K562 (cell line): Measurements from ENCODE around the gene PSPH. TPM values are rescaled to one million over a fixed set of nuclear protein-coding genes. Genes with fewer than 3 reads are reported as not detected.

Experiments
- ATAC-seq: fragments of 200-7000 bp; cut with Tn5 transposase; 3 replicates; pipeline ENCODE4 v1.9.1; 2020; ENCODE audit warnings: moderate library complexity
- BruUV-seq: library from RNA; stranded (reverse); fragments of 400-500 nt; replicated peaks from 2 replicates; lab custom pipeline; 2021; lab: Mats Ljungman, UMichigan
- CTCF ChIA-PET: fragments of 300-600 bp; formaldehyde crosslinking; extraction: SDS; loops from one replicate; lab custom pipeline; 2021; ENCODE audit warnings: low intra/inter-chr PET ratio; lab: Yijun Ruan, JAX
- POLR2A ChIA-PET: fragments of 300-600, 350-650 bp; sonication (Branson Sonifier 250); formaldehyde crosslinking; extraction: SDS; loops from one replicate; lab custom pipeline; 2021; ENCODE audit warnings: antibody characterized with exemption, inconsistent platforms; lab: Yijun Ruan, JAX
- DNase-seq, 4 experiments: peaks; one replicate each; pipeline versions ENCODE4 v3.0.0 to v3.0.0-alpha.2; 2011 to 2018; ENCODE audit warnings: low spot score in 3 of 4, mixed read lengths in 3 of 4; ENCODE audit errors: extremely low read depth in 1 of 4
- FAIRE-seq: peaks from 2 replicates; lab custom pipeline; 2011; peaks lifted over from hg19 to GRCh38; lab: Jason Lieb, UNC
- H2AFZ ChIP-seq: 2 replicates; pipeline ENCODE4 v1.6.0; 2011; ENCODE audit warnings: low read depth, low read length, control low read depth, inconsistent platforms
- H3K27ac ChIP-seq: fragments of 200-600 bp; 3 replicates; pipeline ENCODE4 v1.8.0; 2011; ENCODE audit warnings: low read depth, mild to moderate bottlenecking, control low read depth, inconsistent platforms, low read length, moderate library complexity, mixed read lengths; ENCODE audit errors: extremely low read depth
- H3K27me3 ChIP-seq, 2 experiments: fragments of 300-600 bp in 1 of 2; 2 replicates in 1 of 2; 3 replicates in 1 of 2; pipeline versions ENCODE4 v1.6.0 to v1.8.0; 2011; ENCODE audit warnings: inconsistent platforms in 2 of 2, low read length in 2 of 2, mild to moderate bottlenecking in 1 of 2, mixed read lengths in 1 of 2, moderate library complexity in 1 of 2; ENCODE audit not compliant: control insufficient read depth in 2 of 2, insufficient read depth in 2 of 2
- H3K36me3 ChIP-seq: fragments of 300-600 bp; 3 replicates; pipeline ENCODE4 v1.8.0; 2011; ENCODE audit warnings: mild to moderate bottlenecking, low read length, inconsistent platforms; ENCODE audit not compliant: control insufficient read depth, insufficient read depth
- H3K4me1 ChIP-seq, 2 experiments: fragments of 200-600 bp in 1 of 2; replicated peaks in 1 of 2; 2 replicates in 1 of 2; 3 replicates in 1 of 2; pipeline versions ENCODE4 v1.5.1 to v1.8.0; 2011; ENCODE audit warnings: inconsistent platforms in 2 of 2, low read length in 2 of 2, mild to moderate bottlenecking in 1 of 2, mixed read lengths in 1 of 2, moderate library complexity in 1 of 2; ENCODE audit not compliant: control insufficient read depth in 2 of 2, insufficient read depth in 2 of 2
- H3K4me2 ChIP-seq: 2 replicates; pipeline ENCODE4 v1.6.1; 2011; ENCODE audit warnings: low read length, control low read depth, inconsistent platforms, mixed read lengths; ENCODE audit not compliant: insufficient read depth
- H3K4me3 ChIP-seq: fragments of 200-600 bp; sonication (generic), shearing (Covaris generic); 2 replicates; pipeline ENCODE4 v1.5.1; 2016; ENCODE audit warnings: control low read depth, inconsistent platforms
- H3K79me2 ChIP-seq: fragments of 200-600 bp; 3 replicates; pipeline ENCODE4 v1.8.0; 2011; ENCODE audit warnings: low read length, inconsistent platforms; ENCODE audit not compliant: control insufficient read depth, insufficient read depth
- H3K9ac ChIP-seq, 2 experiments: 2 replicates each; pipeline versions ENCODE4 v1.6.0 to v1.6.1; 2011; ENCODE audit warnings: low read depth in 2 of 2, low read length in 2 of 2, control low read depth in 1 of 2, inconsistent platforms in 1 of 2, mild to moderate bottlenecking in 1 of 2, mixed read lengths in 1 of 2; ENCODE audit not compliant: insufficient read depth in 1 of 2
- H3K9me1 ChIP-seq: one replicate; pipeline ENCODE4 v1.6.0; 2011; ENCODE audit warnings: inconsistent platforms, mild to moderate bottlenecking, low read length, moderate library complexity; ENCODE audit not compliant: control insufficient read depth, insufficient read depth
- H3K9me3 ChIP-seq: replicated peaks from 2 replicates; pipeline ENCODE4 v1.5.1; 2011; ENCODE audit warnings: low read depth, low read length, inconsistent platforms; ENCODE audit not compliant: control insufficient read depth, insufficient read depth
- H4K20me1 ChIP-seq: replicated peaks from 2 replicates; pipeline ENCODE4 v1.6.1; 2011; ENCODE audit warnings: low read length, inconsistent platforms, mixed read lengths; ENCODE audit not compliant: control insufficient read depth, insufficient read depth
- GABPB1 ChIP-seq: sonication (generic); formaldehyde crosslinking; IDR thresholded peaks from 2 replicates; pipeline ENCODE4 v1.8.0; 2022; ENCODE audit warnings: mild to moderate bottlenecking, missing genetic modification reagents
- HNRNPK ChIP-seq: fragments of 200-400 bp; formaldehyde crosslinking; IDR thresholded peaks from one replicate; pipeline ENCODE4 v1.6.1; 2018; ENCODE audit warnings: mild to moderate bottlenecking, low read depth, low read length; ENCODE audit not compliant: poor library complexity, severe bottlenecking
- PHB ChIP-seq: fragments of 250-450 bp; sonication (Bioruptor Pico); IDR thresholded peaks from 2 replicates; pipeline ENCODE4 v1.5.0; 2021
- PYGO2 ChIP-seq: fragments of 450-650 bp; IDR thresholded peaks from 2 replicates; pipeline ENCODE4 v1.6.1; 2016; ENCODE audit warnings: mild to moderate bottlenecking, missing genetic modification characterization, moderate library complexity, missing compliant biosample characterization
- SMARCB1 ChIP-seq: IDR thresholded peaks from 2 replicates; pipeline ENCODE4 v1.6.1; 2011; ENCODE audit warnings: improper control_type of control experiment, low read depth; ENCODE audit not compliant: insufficient read length
- TAL1 ChIP-seq: fragments of 450-650 bp; IDR thresholded peaks from 2 replicates; pipeline ENCODE4 v1.6.1; 2016; ENCODE audit warnings: mild to moderate bottlenecking
- TRIM24 ChIP-seq, 2 experiments: fragments of 450-650 bp; IDR thresholded peaks; 2 replicates each; pipeline ENCODE4 v1.6.1; 2016
- WGBS: fragments of 100-300 bp; shearing (Covaris generic); methylation state at CpG from one replicate; pipeline ENCODE4 v1.1.6; 2016; ENCODE audit warnings: low coverage, mixed read lengths; ENCODE audit not compliant: insufficient coverage; ENCODE audit errors: missing lambda C conversion rate; 5-methylcytosine and 5-hydroxymethylcytosine counted together
- in situ Hi-C: fragments of 300-500 bp; cut with MboI; formaldehyde crosslinking; loops from 4 replicates; pipeline ENCODE4 v1.15.0; 2018; ENCODE audit warnings: inconsistent platforms, mixed read lengths
- intact Hi-C: fragments of 100-400 bp; cut with micrococcal nuclease; formaldehyde crosslinking; loops from 2 replicates; pipeline ENCODE4 v1.14.2; 2022
- polyA plus RNA-seq, 8 experiments: library from polyadenylated mRNA; depleted of rRNA in 4 of 8; stranded (reverse) in 5 of 8; unstranded in 3 of 8; fragments of >200 nt; fragmentation: Nextera tagmentation in 2 of 8; fragmentation: Illumina TruSeq in 1 of 8; extraction: Ambion mirVana in 2 of 8; extraction: Trizol in 1 of 8; gene quantifications; 2 replicates each; pipeline versions ENCODE4 v1.2.1 to v1.2.3, GENCODE V29; 2011 to 2014; ENCODE audit warnings: inconsistent platforms in 1 of 8, missing spikeins in 1 of 8
- total RNA-seq, 7 experiments: library from RNA; depleted of rRNA in 6 of 7; stranded (reverse); fragments of >200 nt in 6 of 7; fragmentation: Illumina TruSeq in 2 of 7; extraction: Trizol in 2 of 7; gene quantifications; 2 replicates each; pipeline versions ENCODE4 v1.2.1 to v1.2.3, GENCODE V29; 2011 to 2021; ENCODE audit warnings: low replicate concordance in 1 of 7

The PSPH gene
- total and polyA plus RNA-seq, 9 of the 15 experiments (the other 6 are each of a cell fraction or from before 2014, with no cell fraction given): 6.3 to 46.8 (median 20.2) TPM

- TF ChIP-seq SMARCB1: no peak
Observed at GRCh38 chr7:55970978-55971377, 80.3 kb downstream of the PSPH start (continued).

GRCh38 chr7:55970561-55970960, 80.7 kb downstream of the PSPH start:
- FAIRE-seq: no peak
- peak; percentile 22; the same call in 1 of the 3 replicates for ATAC-seq
- Histone ChIP-seq H3K4me1 (peaks cover 2 to 4% of the 10 kb centered on the region in 2 experiments; a peak in 1 of 5 replicates), H3K27me3 (no peaks in the 10 kb centered on the region), H3K4me2 (no peak overlapping the region), H2AFZ (no peak overlapping the region), H3K79me2 (peaks cover 40% of the 10 kb centered on the region), H4K20me1 (no peaks in the 10 kb centered on the region), H3K9me3 (no peaks in the 10 kb centered on the region), H3K36me3 (peaks cover 16% of the 10 kb centered on the region), H3K4me3 (no peak overlapping the region), H3K9ac (peak overlapping the region in 1 of 2 experiments; percentile 17; a peak in 1 of 4 replicates), H3K27ac (no peak overlapping the region), H3K9me1 (no peaks in the 10 kb centered on the region)
- no peak for DNase-seq
- intact Hi-C loops: no loop called here
- in situ Hi-C loops: no loop called here
- CTCF ChIA-PET: no interaction called here
- POLR2A ChIA-PET: interaction anchor here (0.6 to 1.1 kb wide), 2 partner anchors 9 to 160 kb away, joined by 3 read pairs; no protein-coding TSS in a partner anchor
- 83% methylated on average over 7 of the region's 7 CpGs for WGBS
- BruUV-seq: no TSS peak
- TF ChIP-seq PHB (CRISPR knock-in tag) (no peak), TRIM24 (IDR thresholded peaks at IDR 0.05) (no peak), PYGO2 (tag) (no peak), TAL1 (no peak), GABPB1 (CRISPR knock-in tag) (no peak), HNRNPK (no peak)
